Activated CD4-positive, alpha-beta memory T cell treated with anti-CD3 and anti-CD28 coated beads for 36 hours (primary cell): Measurements from ENCODE around the gene SLC9A7. TPM values are rescaled to one million over a fixed set of nuclear protein-coding genes. Genes with fewer than 3 reads are reported as not detected.

Source experiments
- CTCF ChIA-PET: fragments of 350-600 bp; sonication (Branson Sonifier 250); formaldehyde crosslinking; loops from one replicate; lab custom pipeline; 2021; ENCODE audit warnings: antibody characterized with exemption, inconsistent platforms; lab: Charles Lee
- POLR2A ChIA-PET: fragments of 350-600 bp; sonication (Branson Sonifier 250); formaldehyde crosslinking; loops from one replicate; lab custom pipeline; 2021; ENCODE audit warnings: antibody characterized with exemption; lab: Charles Lee
- DNase-seq: peaks from one replicate; pipeline ENCODE4 v3.0.0-alpha.2; 2020
- H3K27ac Mint-ChIP-seq: one replicate; pipeline ENCODE4 v1.8.0; 2021; ENCODE audit warnings: mixed read lengths
- H3K27me3 Mint-ChIP-seq: one replicate; pipeline ENCODE4 v1.8.0; 2021; ENCODE audit warnings: mixed read lengths
- H3K36me3 Mint-ChIP-seq: one replicate; pipeline ENCODE4 v1.8.0; 2021; ENCODE audit warnings: mixed read lengths
- H3K4me1 Mint-ChIP-seq: one replicate; pipeline ENCODE4 v1.8.0; 2021; ENCODE audit warnings: low read depth, mixed read lengths
- H3K4me3 Mint-ChIP-seq: one replicate; pipeline ENCODE4 v1.8.0; 2021; ENCODE audit warnings: mild to moderate bottlenecking, mixed read lengths
- H3K9me3 Mint-ChIP-seq: one replicate; pipeline ENCODE4 v1.8.0; 2021; ENCODE audit warnings: mixed read lengths
- intact Hi-C: fragments of 100-400 bp; cut with micrococcal nuclease; formaldehyde crosslinking; loops from one replicate; pipeline ENCODE4 v1.15.1; 2023
- total RNA-seq, 2 experiments: library from RNA; stranded (reverse); gene quantifications; one replicate each; pipeline ENCODE4 v1.2.3, GENCODE V29; 2021

The SLC9A7 gene
- total RNA-seq, 2 experiments from 2014 or later = 17.7 to 17.8 TPM

- intact Hi-C loops = no loop called here
- Mint-ChIP-seq H3K36me3 (peaks cover 35% of the 10 kb centered on the region), H3K27ac (no peak overlapping the region), H3K4me1 (peaks cover 15% of the 10 kb centered on the region), H3K9me3 (peaks cover 4% of the 10 kb centered on the region), H3K4me3 (no peak overlapping the region), H3K27me3 (no peaks in the 10 kb centered on the region)
- CTCF ChIA-PET = no interaction called here
- DNase-seq = no peak
- POLR2A ChIA-PET = no interaction called here
Measured at GRCh38 chrX:46618947-46619346, 140.0 kb downstream of the SLC9A7 start.

- Mint-ChIP-seq H3K27me3 (no peaks in the 10 kb centered on the region), H3K27ac (peak overlapping the region; percentile 47), H3K36me3 (peaks cover 35% of the 10 kb centered on the region), H3K9me3 (peaks cover 4% of the 10 kb centered on the region), H3K4me1 (peaks cover 17% of the 10 kb centered on the region), H3K4me3 (no peak overlapping the region)
- POLR2A ChIA-PET = no interaction called here
- CTCF ChIA-PET = no interaction called here
- DNase-seq = peak; percentile 38
- intact Hi-C loops = no loop called here
Measured at GRCh38 chrX:46617906-46618305, 141.0 kb downstream of the SLC9A7 start.

- POLR2A ChIA-PET = no interaction called here
Measured at GRCh38 chrX:46611658-46612362, 147.1 kb downstream of the SLC9A7 start.

GRCh38 chrX:46610070-46610658 is 148.8 kb downstream of the SLC9A7 start:
- peaks cover 35% of the 10 kb centered on the region for H3K4me1 Mint-ChIP-seq

More at GRCh38 chrX:46611658-46612362, 147.1 kb downstream of the SLC9A7 start:
- Mint-ChIP-seq H3K9me3 (no peaks in the 10 kb centered on the region), H3K27me3 (no peaks in the 10 kb centered on the region), H3K4me3 (peak overlapping the region; percentile 28), H3K27ac (peak overlapping the region; percentile 62), H3K4me1 (peaks cover 35% of the 10 kb centered on the region), H3K36me3 (peaks cover 5% of the 10 kb centered on the region)
- CTCF ChIA-PET = interaction anchor here (0.8 kb wide), 1 partner anchor 185 kb away, joined by 3 read pairs; no protein-coding TSS in a partner anchor
- peak; percentile 51 for DNase-seq
- intact Hi-C loops = loop anchor here (2.0 to 5.0 kb wide), 2 partner anchors 15 to 35 kb away; no protein-coding TSS in a partner anchor

GRCh38 chrX:46607916-46608315 is 151.0 kb downstream of the SLC9A7 start:
- H3K4me1 Mint-ChIP-seq = peaks cover 33% of the 10 kb centered on the region
- intact Hi-C loops = no loop called here
- CTCF ChIA-PET = no interaction called here
- H3K27ac Mint-ChIP-seq = no peak overlapping the region
- H3K4me3 Mint-ChIP-seq = no peak overlapping the region
- DNase-seq = no peak
- POLR2A ChIA-PET = interaction anchor here (0.6 kb wide), 1 partner anchor 18 kb away, joined by 4 read pairs; no protein-coding TSS in a partner anchor
- H3K36me3 Mint-ChIP-seq = peaks cover 3% of the 10 kb centered on the region
- H3K27me3 Mint-ChIP-seq = no peaks in the 10 kb centered on the region
- no peaks in the 10 kb centered on the region for H3K9me3 Mint-ChIP-seq

More at GRCh38 chrX:46610070-46610658, 148.8 kb downstream of the SLC9A7 start:
- Mint-ChIP-seq H3K4me3 (no peak overlapping the region), H3K9me3 (no peaks in the 10 kb centered on the region), H3K27me3 (no peaks in the 10 kb centered on the region), H3K36me3 (peaks cover 2% of the 10 kb centered on the region), H3K27ac (no peak overlapping the region)
- CTCF ChIA-PET = interaction anchor here (0.6 kb wide), 1 partner anchor 186 kb away, joined by 3 read pairs; no protein-coding TSS in a partner anchor
- POLR2A ChIA-PET = interaction anchor here (1.5 kb wide), 1 partner anchor 34 kb away, joined by 3 read pairs; no protein-coding TSS in a partner anchor
- no peak for DNase-seq
- intact Hi-C loops = loop anchor here (2.0 to 5.0 kb wide), 2 partner anchors 17 to 33 kb away; no protein-coding TSS in a partner anchor

GRCh38 chrX:46602468-46603102 is 156.3 kb downstream of the SLC9A7 start:
- Mint-ChIP-seq H3K4me3 (no peak overlapping the region), H3K9me3 (no peaks in the 10 kb centered on the region), H3K27me3 (no peaks in the 10 kb centered on the region), H3K4me1 (peaks cover 4% of the 10 kb centered on the region), H3K27ac (no peak overlapping the region), H3K36me3 (peaks cover 13% of the 10 kb centered on the region)
- intact Hi-C loops = no loop called here
- ChIA-PET CTCF (no interaction called here), POLR2A (no interaction called here)
- DNase-seq = no peak

- Mint-ChIP-seq H3K36me3 (peaks cover 13% of the 10 kb centered on the region), H3K27me3 (no peaks in the 10 kb centered on the region), H3K9me3 (no peaks in the 10 kb centered on the region), H3K27ac (no peak overlapping the region), H3K4me1 (peaks cover 10% of the 10 kb centered on the region), H3K4me3 (no peak overlapping the region)
- CTCF ChIA-PET = no interaction called here
- intact Hi-C loops = no loop called here
- DNase-seq = no peak
- POLR2A ChIA-PET = no interaction called here
Measured at GRCh38 chrX:46601283-46601682, 157.6 kb downstream of the SLC9A7 start.

GRCh38 chrX:46599051-46599560 is 159.8 kb downstream of the SLC9A7 start:
- Mint-ChIP-seq H3K36me3 (peaks cover 13% of the 10 kb centered on the region), H3K9me3 (no peaks in the 10 kb centered on the region), H3K4me1 (peaks cover 21% of the 10 kb centered on the region), H3K4me3 (no peak overlapping the region), H3K27me3 (no peaks in the 10 kb centered on the region), H3K27ac (no peak overlapping the region)
- DNase-seq = no peak
- POLR2A ChIA-PET = no interaction called here
- CTCF ChIA-PET = interaction anchor here (1.1 kb wide), 1 partner anchor 9 kb away, joined by 4 read pairs; no protein-coding TSS in a partner anchor
- intact Hi-C loops = no loop called here

- DNase-seq = no peak
- CTCF ChIA-PET = no interaction called here
- no peaks in the 10 kb centered on the region for H3K27me3 Mint-ChIP-seq
- no peaks in the 10 kb centered on the region for H3K9me3 Mint-ChIP-seq
- POLR2A ChIA-PET = no interaction called here
- intact Hi-C loops = no loop called here
- peaks cover 9% of the 10 kb centered on the region for H3K36me3 Mint-ChIP-seq
- no peak overlapping the region for H3K4me3 Mint-ChIP-seq
- H3K27ac Mint-ChIP-seq = no peak overlapping the region
- peaks cover 26% of the 10 kb centered on the region for H3K4me1 Mint-ChIP-seq
Measured at GRCh38 chrX:46597771-46598170, 161.1 kb downstream of the SLC9A7 start.

- Mint-ChIP-seq H3K27ac (no peak overlapping the region), H3K4me1 (peaks cover 30% of the 10 kb centered on the region), H3K27me3 (no peaks in the 10 kb centered on the region), H3K9me3 (no peaks in the 10 kb centered on the region), H3K36me3 (peaks cover 6% of the 10 kb centered on the region), H3K4me3 (no peak overlapping the region)
- POLR2A ChIA-PET = no interaction called here
- DNase-seq = no peak
- intact Hi-C loops = no loop called here
- CTCF ChIA-PET = no interaction called here
Measured at GRCh38 chrX:46597208-46597607, 161.7 kb downstream of the SLC9A7 start.

- H3K9me3 Mint-ChIP-seq = no peaks in the 10 kb centered on the region
- peaks cover 32% of the 10 kb centered on the region for H3K4me1 Mint-ChIP-seq
- H3K36me3 Mint-ChIP-seq = peaks cover 2% of the 10 kb centered on the region
- POLR2A ChIA-PET = no interaction called here
- CTCF ChIA-PET = no interaction called here
- no peaks in the 10 kb centered on the region for H3K27me3 Mint-ChIP-seq
- no peak for DNase-seq
- H3K27ac Mint-ChIP-seq = no peak overlapping the region
- no peak overlapping the region for H3K4me3 Mint-ChIP-seq
- intact Hi-C loops = no loop called here
Measured at GRCh38 chrX:46595084-46595483, 163.8 kb downstream of the SLC9A7 start.
